Measurements from ENCODE around the gene EYS.

GRCh38 chr6:63683071-63683603 lies 2023.9 kb downstream of the EYS start:
- no peak for TF ChIP-seq POLR2A (IDR thresholded peaks at IDR 0.05)
- no peak for TF ChIP-seq CTCF (IDR thresholded peaks at IDR 0.05)
